Measurements from ENCODE around the gene SCAMP3.

Gene SCAMP3

DNA sequence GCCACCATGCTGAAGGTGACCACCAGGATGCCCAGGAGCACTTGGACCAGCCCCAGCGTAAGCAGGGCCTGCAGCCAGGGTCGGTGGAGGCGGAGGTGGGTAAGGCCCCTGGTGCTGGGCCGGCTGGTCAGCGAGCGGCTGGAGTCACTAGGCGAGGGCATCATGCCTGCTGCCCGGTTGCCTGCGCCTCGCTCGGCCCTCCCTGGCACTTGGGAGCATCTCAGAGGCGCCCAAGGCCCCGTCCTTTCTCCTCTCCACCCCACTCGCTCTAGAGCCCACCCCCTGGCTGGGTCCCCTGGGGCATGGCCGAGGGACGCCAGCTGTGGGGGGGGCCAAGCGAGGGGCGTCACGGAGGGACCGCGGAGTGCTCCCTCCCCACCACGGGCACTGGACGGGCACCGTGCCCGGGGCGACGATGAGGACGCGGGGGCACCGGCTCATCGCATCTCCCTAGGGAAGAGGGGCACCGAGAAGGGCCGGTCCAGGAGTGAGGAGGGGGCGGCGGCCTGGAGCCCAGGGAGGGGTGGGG lies 7.4 kb downstream of the SCAMP3 start:
- TF ChIP-seq CTCF (IDR thresholded peaks at IDR 0.05; ENCODE audit: low read depth, low read length, missing control alignments): no peak
- DNase-seq (ENCODE audit: extremely low read depth, low read depth): no peak
- peak overlapping the region; percentile 82 for H3K4me3 ChIP-seq (replicated peaks; ENCODE audit: low read depth, low read length)

DNA sequence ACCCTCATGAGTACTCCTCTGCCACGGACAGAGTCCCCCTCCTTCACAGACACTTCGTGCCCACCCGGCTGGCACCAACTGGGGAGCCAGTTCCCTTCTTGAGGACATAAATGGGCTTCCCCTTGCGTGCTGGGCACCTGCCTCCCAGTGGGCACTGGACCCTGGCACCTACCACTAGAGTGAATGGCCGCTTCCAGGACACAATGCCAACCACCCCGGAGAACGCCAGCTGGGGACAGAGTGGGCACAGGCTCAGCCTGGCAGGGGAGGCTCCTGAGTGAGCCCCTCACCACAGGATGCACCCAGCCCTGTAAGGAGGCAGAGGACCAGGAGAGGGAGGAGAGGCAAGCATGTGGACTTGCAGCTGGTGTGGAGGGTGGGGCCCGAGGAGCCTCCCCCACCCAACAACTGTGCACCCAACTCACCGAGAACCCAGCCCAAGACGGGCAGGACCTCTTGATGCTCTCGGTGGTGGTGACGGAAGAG lies 7.9 kb downstream of the SCAMP3 start:
- TF ChIP-seq CTCF (IDR thresholded peaks at IDR 0.05; ENCODE audit: low read depth, low read length, missing control alignments): no peak
- H3K4me3 ChIP-seq (replicated peaks; ENCODE audit: low read depth, low read length): peak overlapping the region; percentile 82
- DNase-seq (ENCODE audit: extremely low read depth, low read depth): no peak

GRCh38 chr1:155253797-155254196 lies 8.4 kb downstream of the SCAMP3 start:
- DNase-seq (ENCODE audit: extremely low read depth, low read depth): no peak
- TF ChIP-seq CTCF (IDR thresholded peaks at IDR 0.05; ENCODE audit: low read depth, low read length, missing control alignments): no peak
- peak overlapping the region; percentile 82 for H3K4me3 ChIP-seq (replicated peaks; ENCODE audit: low read depth, low read length)

DNA sequence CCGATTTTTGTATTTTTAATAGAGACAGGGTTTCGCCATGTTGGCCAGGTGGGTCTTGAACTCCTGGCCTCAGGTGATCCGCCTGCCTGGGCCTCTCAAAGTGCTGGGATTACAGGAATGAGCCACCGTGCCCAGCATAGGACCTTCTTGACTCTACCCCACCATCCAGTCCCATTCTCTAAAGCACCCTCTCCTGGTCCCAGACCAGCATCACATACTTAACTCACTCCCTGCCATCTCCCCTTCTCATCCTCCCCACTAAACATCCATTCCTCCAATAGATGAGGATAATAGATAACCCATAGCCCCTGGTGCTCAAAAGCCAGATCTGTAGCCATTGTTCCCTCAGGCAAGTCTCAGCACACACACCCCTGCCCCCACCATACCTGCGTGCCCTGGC lies 9.0 kb downstream of the SCAMP3 start:
- peak overlapping the region; percentile 82 for H3K4me3 ChIP-seq (replicated peaks; ENCODE audit: low read depth, low read length)
- DNase-seq (ENCODE audit: extremely low read depth, low read depth): no peak
- TF ChIP-seq CTCF (IDR thresholded peaks at IDR 0.05; ENCODE audit: low read depth, low read length, missing control alignments): no peak

DNA sequence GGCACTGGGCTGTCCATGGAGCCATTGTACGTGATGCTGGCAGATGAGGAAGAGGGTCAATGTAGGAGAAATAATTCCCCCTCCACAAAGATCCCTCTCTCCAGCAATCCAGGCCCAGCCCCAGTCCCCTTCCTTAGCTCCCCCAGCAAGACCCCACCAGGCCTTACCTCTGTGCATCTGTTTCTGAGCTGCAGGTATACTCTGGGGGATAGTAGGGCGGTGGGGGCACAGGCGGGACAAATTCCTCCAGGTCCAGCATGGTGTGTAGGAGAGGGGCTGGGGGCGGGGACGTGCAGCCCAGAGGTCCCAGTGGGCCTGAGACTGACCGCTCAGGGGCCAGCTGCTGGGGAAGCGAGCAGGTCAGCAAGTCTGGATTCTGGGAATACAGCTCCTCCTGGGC lies 10.6 kb downstream of the SCAMP3 start:
- H3K4me3 ChIP-seq (replicated peaks; ENCODE audit: low read depth, low read length): no peak overlapping the region
- no peak for DNase-seq (ENCODE audit: extremely low read depth, low read depth)
- no peak for TF ChIP-seq CTCF (IDR thresholded peaks at IDR 0.05; ENCODE audit: low read depth, low read length, missing control alignments)

- TF ChIP-seq CTCF (IDR thresholded peaks at IDR 0.05; ENCODE audit: low read depth, low read length, missing control alignments): peak; percentile 100
- no peak for DNase-seq (ENCODE audit: extremely low read depth, low read depth)
- H3K4me3 ChIP-seq (replicated peaks; ENCODE audit: low read depth, low read length): no peak overlapping the region
Observed at GRCh38 chr1:155250633-155251449, 11.3 kb downstream of the SCAMP3 start.

All from HFF-Myc (cell line).